PFSK-1 (cell line): ENCODE data around the gene DSP.

Source experiments
- FOXP2 ChIP-seq: optimal IDR thresholded peaks from 2 replicates; pipeline ENCODE3; 2011; ENCODE audit warnings: borderline replicate concordance, control low read depth, inconsistent platforms; ENCODE audit not compliant: insufficient read depth; ENCODE audit errors: extremely low read length, extremely low read depth
- POLR2AphosphoS5 ChIP-seq: IDR thresholded peaks from 2 replicates; pipeline ENCODE4 v1.6.1; 2012; ENCODE audit warnings: low read depth, mild to moderate bottlenecking, control low read depth, low read length, moderate library complexity
- SIN3A ChIP-seq: IDR thresholded peaks from 2 replicates; pipeline ENCODE4 v1.6.1; 2012; ENCODE audit warnings: mild to moderate bottlenecking, low read length, moderate library complexity, borderline replicate concordance; ENCODE audit not compliant: insufficient read depth
- TAF1 ChIP-seq: IDR thresholded peaks from 2 replicates; pipeline ENCODE4 v1.6.1; 2012; ENCODE audit warnings: low read length, control low read depth, borderline replicate concordance; ENCODE audit not compliant: insufficient read depth
- TF ChIP-seq, protein P1 (sequence below), 2 experiments: IDR thresholded peaks; 2 replicates each; pipeline versions ENCODE4 v1.6.1 to v1.8.0; 2011 to 2012; ENCODE audit warnings: low read depth in 2 of 2, low read length in 2 of 2, control low read depth in 1 of 2, inconsistent platforms in 1 of 2, mild to moderate bottlenecking in 1 of 2, moderate library complexity in 1 of 2; ENCODE audit not compliant: insufficient read depth in 1 of 2

The DSP gene

DNA sequence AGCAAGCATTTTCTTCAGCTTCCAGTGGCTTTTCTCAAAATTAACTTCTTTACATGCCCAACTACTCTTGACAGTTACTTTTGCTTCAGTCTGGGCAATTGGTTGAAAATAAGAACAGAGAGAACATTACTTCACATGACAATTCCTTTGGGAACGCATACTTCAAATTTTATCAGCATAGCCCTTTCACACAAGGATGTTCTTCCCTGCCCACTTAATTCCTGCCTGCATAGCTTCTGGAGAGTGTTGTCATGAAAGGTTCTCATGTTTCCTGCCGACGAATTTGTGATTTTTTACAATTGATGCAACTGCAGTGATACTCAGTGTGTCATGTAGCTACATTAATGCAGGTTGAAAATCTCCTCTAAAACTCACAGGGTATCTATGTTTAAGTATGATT lies 26.6 kb downstream of the DSP start:
- TF ChIP-seq, protein P1, sequence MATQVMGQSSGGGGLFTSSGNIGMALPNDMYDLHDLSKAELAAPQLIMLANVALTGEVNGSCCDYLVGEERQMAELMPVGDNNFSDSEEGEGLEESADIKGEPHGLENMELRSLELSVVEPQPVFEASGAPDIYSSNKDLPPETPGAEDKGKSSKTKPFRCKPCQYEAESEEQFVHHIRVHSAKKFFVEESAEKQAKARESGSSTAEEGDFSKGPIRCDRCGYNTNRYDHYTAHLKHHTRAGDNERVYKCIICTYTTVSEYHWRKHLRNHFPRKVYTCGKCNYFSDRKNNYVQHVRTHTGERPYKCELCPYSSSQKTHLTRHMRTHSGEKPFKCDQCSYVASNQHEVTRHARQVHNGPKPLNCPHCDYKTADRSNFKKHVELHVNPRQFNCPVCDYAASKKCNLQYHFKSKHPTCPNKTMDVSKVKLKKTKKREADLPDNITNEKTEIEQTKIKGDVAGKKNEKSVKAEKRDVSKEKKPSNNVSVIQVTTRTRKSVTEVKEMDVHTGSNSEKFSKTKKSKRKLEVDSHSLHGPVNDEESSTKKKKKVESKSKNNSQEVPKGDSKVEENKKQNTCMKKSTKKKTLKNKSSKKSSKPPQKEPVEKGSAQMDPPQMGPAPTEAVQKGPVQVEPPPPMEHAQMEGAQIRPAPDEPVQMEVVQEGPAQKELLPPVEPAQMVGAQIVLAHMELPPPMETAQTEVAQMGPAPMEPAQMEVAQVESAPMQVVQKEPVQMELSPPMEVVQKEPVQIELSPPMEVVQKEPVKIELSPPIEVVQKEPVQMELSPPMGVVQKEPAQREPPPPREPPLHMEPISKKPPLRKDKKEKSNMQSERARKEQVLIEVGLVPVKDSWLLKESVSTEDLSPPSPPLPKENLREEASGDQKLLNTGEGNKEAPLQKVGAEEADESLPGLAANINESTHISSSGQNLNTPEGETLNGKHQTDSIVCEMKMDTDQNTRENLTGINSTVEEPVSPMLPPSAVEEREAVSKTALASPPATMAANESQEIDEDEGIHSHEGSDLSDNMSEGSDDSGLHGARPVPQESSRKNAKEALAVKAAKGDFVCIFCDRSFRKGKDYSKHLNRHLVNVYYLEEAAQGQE (IDR thresholded peaks at IDR 0.05; ENCODE audit: insufficient read depth in 1 of 2, low read depth in 2 of 2, low read length in 2 of 2): no peak
- TF ChIP-seq POLR2AphosphoS5 (no peak), TAF1 (no peak), FOXP2 (no peak), SIN3A (no peak)

DNA sequence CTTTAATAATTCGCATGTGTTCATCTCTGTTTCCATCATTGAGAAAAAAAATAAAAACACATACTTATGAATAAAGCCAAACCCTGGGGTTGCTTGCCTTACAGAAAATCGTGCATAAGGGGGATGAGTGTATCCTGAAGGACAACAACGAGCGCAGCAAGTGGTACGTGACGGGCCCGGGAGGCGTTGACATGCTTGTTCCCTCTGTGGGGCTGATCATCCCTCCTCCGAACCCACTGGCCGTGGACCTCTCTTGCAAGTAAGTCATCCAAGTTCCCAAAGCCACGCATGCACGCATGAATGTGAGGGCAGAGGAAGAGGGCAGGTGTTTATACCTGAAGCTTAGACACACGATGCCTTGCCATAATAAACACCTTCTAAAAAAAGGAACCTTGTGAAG lies 27.6 kb downstream of the DSP start:
- TF ChIP-seq POLR2AphosphoS5 (no peak), TAF1 (no peak), SIN3A (no peak), FOXP2 (no peak)
- TF ChIP-seq, protein P1 (IDR thresholded peaks at IDR 0.05; ENCODE audit: insufficient read depth in 1 of 2, low read depth in 2 of 2, low read length in 2 of 2): no peak

GRCh38 chr6:7572213-7572943 lies 30.9 kb downstream of the DSP start:
- TF ChIP-seq SIN3A (no peak), TAF1 (no peak), POLR2AphosphoS5 (no peak), FOXP2 (no peak)
- TF ChIP-seq, protein P1 (IDR thresholded peaks at IDR 0.05; ENCODE audit: insufficient read depth in 1 of 2, low read depth in 2 of 2, low read length in 2 of 2): no peak

- no peak for TF ChIP-seq FOXP2
- no peak for TF ChIP-seq SIN3A
- TF ChIP-seq, protein P1 (IDR thresholded peaks at IDR 0.05; ENCODE audit: insufficient read depth in 1 of 2, low read depth in 2 of 2, low read length in 2 of 2): no peak
- no peak for TF ChIP-seq POLR2AphosphoS5
These were observed 33.0 kb downstream of the DSP start for GRCh38 chr6:7574500-7574899.

DNA sequence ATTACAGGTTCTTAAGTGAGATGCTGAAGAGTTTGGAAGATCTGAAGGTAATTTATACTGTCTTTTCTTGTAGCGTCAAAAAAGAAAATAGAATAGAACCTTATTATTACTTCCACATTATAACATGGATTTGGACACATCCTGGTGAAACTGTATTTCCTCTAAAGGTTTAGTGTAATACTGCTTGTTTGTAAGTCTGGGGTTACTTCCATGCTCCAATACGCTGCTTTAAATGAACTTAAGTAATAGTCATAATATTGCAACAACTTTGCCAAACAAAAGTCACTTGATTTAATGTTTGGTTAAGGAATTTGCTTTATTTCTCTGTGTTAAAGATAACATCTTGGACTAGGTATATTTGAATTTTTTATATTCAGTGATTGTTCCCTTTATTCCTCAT lies 37.0 kb downstream of the DSP start:
- TF ChIP-seq SIN3A (no peak), FOXP2 (no peak), POLR2AphosphoS5 (no peak), TAF1 (no peak)
- TF ChIP-seq, protein P1 (IDR thresholded peaks at IDR 0.05; ENCODE audit: insufficient read depth in 1 of 2, low read depth in 2 of 2, low read length in 2 of 2): no peak
